HEK293T (cell line): ENCODE measurements around the gene TAF15.
A peak's percentile ranks its signal among the peaks of the same experiment; 100 is the strongest.

ENCODE experiments used
- CTCF ChIA-PET: fragments of 350-600 bp; formaldehyde crosslinking; extraction: SDS; loops from one replicate; lab custom pipeline; 2021; ENCODE audit warnings: antibody characterized with exemption, inconsistent platforms; lab: Yijun Ruan, JAX
- POLR2A ChIA-PET: fragments of 350-600 bp; formaldehyde crosslinking; extraction: SDS; loops from one replicate; lab custom pipeline; 2020; ENCODE audit warnings: antibody characterized with exemption, inconsistent platforms; lab: Yijun Ruan, JAX
- DNase-seq: peaks from one replicate; pipeline ENCODE4 v3.0.0; 2012; ENCODE audit warnings: mixed read lengths; ENCODE audit errors: extremely low spot score
- ARNT ChIP-seq: fragments of 450-650 bp; IDR thresholded peaks from 2 replicates; pipeline ENCODE4 v1.6.1; 2017; ENCODE audit warnings: mild to moderate bottlenecking
- BHLHE40 ChIP-seq: fragments of 450-650 bp; IDR thresholded peaks from 2 replicates; pipeline ENCODE4 v1.6.1; 2016; ENCODE audit warnings: mild to moderate bottlenecking, moderate library complexity, borderline replicate concordance
- CTBP1 ChIP-seq: fragments of 450-650 bp; IDR thresholded peaks from 2 replicates; pipeline ENCODE4 v1.6.1; 2016; ENCODE audit warnings: borderline replicate concordance
- ELF4 ChIP-seq: fragments of 450-650 bp; IDR thresholded peaks from 2 replicates; pipeline ENCODE4 v1.6.1; 2017; ENCODE audit warnings: antibody characterized with exemption
- FOXA1 ChIP-seq: fragments of 450-650 bp; IDR thresholded peaks from 2 replicates; pipeline ENCODE4 v1.6.1; 2016; ENCODE audit warnings: mild to moderate bottlenecking
- FOXK2 ChIP-seq: fragments of 450-650 bp; IDR thresholded peaks from 2 replicates; pipeline ENCODE4 v1.6.1; 2016; ENCODE audit warnings: mild to moderate bottlenecking
- FOXM1 ChIP-seq: fragments of 450-650 bp; IDR thresholded peaks from 2 replicates; pipeline ENCODE4 v1.6.1; 2017; ENCODE audit warnings: mild to moderate bottlenecking, borderline replicate concordance
- HDGF ChIP-seq: fragments of 450-650 bp; IDR thresholded peaks from 2 replicates; pipeline ENCODE4 v1.6.1; 2017; ENCODE audit warnings: antibody characterized with exemption, borderline replicate concordance
- L3MBTL2 ChIP-seq: fragments of 450-650 bp; conservative IDR thresholded peaks from 2 replicates; pipeline ENCODE4 v1.6.1; 2016; ENCODE audit warnings: mild to moderate bottlenecking
- LEF1 ChIP-seq: fragments of 450-650 bp; IDR thresholded peaks from 2 replicates; pipeline ENCODE4 v1.6.1; 2017; ENCODE audit warnings: mild to moderate bottlenecking, borderline replicate concordance
- NFRKB ChIP-seq: fragments of 450-650 bp; IDR thresholded peaks from 2 replicates; pipeline ENCODE4 v1.6.1; 2016; ENCODE audit warnings: mild to moderate bottlenecking, moderate library complexity
- SP1 ChIP-seq: fragments of 450-650 bp; IDR thresholded peaks from 2 replicates; pipeline ENCODE4 v1.6.1; 2017
- SUZ12 ChIP-seq: fragments of 450-650 bp; IDR thresholded peaks from 2 replicates; pipeline ENCODE4 v1.6.1; 2016; ENCODE audit warnings: mild to moderate bottlenecking
- TARDBP ChIP-seq: fragments of 450-650 bp; IDR thresholded peaks from 2 replicates; pipeline ENCODE4 v1.6.1; 2016
- ZNF384 ChIP-seq: fragments of 450-650 bp; IDR thresholded peaks from 2 replicates; pipeline ENCODE4 v1.6.1; 2016
- TF ChIP-seq, protein P1 (sequence below): fragments of 450-650 bp; IDR thresholded peaks from 2 replicates; pipeline ENCODE4 v1.6.1; 2016

TAF15 gene

DNA sequence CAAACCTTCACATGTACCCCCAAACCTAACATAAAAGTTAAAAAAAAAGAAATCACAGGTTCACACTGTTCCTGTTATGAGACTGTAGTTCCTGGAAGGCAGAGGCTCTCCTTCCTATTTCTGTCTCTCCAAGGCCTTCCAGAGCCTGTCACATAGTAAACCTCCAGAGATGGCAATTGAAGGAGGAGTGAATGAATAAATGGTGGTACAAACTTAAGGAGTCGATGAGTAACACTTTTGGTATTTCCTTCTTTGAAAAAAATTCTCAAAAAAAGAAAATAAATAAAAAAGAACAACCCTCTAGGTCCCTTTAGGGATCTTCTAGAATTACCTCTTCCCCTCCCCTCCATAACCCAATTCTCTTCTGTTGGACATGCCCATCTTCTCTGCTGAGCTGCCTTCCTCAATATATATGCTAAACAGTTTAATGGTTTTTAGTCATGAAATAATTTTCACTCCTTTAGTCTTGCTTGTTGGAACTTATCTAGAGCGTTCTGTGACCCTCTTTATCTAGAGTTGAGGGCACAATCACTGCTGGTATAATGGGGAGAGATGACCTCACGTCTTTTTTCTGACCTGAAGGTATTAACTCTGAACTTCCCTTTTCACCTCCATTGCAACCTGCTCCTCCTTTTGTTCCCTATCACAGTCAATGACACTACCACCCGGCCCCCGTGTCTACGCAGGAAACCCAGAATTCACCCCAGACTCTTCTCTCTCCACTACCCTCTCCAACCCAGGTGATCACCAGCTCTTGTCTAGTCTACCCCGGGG is 1.7 kb upstream of the TAF15 start:
- TF ChIP-seq ELF4, result no peak
- TF ChIP-seq L3MBTL2, result no peak
- no peak for TF ChIP-seq HDGF
- ChIA-PET CTCF (interaction anchor here (0.6 to 3.0 kb wide), 2 partner anchors 43 to 194 kb away, joined by 3 to 54 read pairs; no protein-coding TSS in a partner anchor), POLR2A (interaction anchor here (0.8 to 5.0 kb wide), 12 partner anchors 11 to 229 kb away, joined by 3 to 109 read pairs (median 18); partner anchors contain the start of genes C17orf50, MMP28 and PEX12)
- no peak for DNase-seq

DNA sequence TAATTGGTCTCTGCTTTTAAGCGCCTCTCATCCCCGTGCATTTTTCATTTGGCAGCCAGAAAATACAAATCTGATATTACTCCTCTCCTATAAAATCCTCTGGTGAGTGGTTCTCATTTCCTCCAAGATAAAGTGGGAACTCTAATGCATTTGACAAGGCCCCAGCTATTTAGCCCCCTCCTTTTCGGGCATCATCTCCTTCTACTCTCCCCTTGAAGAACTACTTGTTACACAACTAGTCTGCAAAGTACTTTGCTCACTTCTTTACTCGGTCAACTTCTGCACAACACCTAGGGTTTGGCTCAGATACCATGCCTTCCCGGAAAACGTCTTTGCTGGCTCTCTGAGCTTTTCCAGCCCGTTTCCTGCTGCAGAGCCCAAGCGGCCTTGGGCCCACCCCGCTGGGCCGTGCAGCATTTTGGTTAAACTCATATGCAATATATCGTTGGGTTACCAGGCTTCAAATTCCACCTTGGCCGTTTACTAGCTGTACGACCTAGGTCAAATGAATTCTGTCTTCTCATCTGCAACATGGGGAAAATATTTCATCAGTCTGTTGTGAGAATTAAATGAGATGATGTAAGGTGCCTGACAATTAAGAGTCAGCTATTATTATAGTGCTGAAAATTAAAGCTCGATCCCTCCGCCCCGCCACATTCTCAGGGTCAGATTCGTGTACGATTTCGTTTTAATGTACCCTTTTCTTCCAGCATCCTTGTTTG is 883 bp upstream of the TAF15 start:
- no peak for DNase-seq
- CTCF ChIA-PET, result interaction anchor here (0.6 to 3.0 kb wide), 7 partner anchors 12 to 893 kb away, joined by 3 to 54 read pairs (median 4); no protein-coding TSS in a partner anchor
- TF ChIP-seq SUZ12, result no peak
- TF ChIP-seq, protein P1, sequence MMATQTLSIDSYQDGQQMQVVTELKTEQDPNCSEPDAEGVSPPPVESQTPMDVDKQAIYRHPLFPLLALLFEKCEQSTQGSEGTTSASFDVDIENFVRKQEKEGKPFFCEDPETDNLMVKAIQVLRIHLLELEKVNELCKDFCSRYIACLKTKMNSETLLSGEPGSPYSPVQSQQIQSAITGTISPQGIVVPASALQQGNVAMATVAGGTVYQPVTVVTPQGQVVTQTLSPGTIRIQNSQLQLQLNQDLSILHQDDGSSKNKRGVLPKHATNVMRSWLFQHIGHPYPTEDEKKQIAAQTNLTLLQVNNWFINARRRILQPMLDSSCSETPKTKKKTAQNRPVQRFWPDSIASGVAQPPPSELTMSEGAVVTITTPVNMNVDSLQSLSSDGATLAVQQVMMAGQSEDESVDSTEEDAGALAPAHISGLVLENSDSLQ, result no peak
- TF ChIP-seq LEF1, result no peak
- no peak for TF ChIP-seq BHLHE40
- no peak for TF ChIP-seq NFRKB
- no peak for TF ChIP-seq TARDBP
- no peak for TF ChIP-seq FOXK2
- TF ChIP-seq FOXA1, result no peak
- TF ChIP-seq ARNT, result no peak
- TF ChIP-seq CTBP1, result no peak
- no peak for TF ChIP-seq SP1
- no peak for TF ChIP-seq ZNF384
- no peak for TF ChIP-seq L3MBTL2
- no peak for TF ChIP-seq ELF4
- POLR2A ChIA-PET, result interaction anchor here (0.7 to 5.0 kb wide), 38 partner anchors 10 to 702 kb away, joined by 3 to 109 read pairs (median 5); partner anchors contain the start of genes C17orf50, GAS2L2, MMP28 and PEX12

DNA sequence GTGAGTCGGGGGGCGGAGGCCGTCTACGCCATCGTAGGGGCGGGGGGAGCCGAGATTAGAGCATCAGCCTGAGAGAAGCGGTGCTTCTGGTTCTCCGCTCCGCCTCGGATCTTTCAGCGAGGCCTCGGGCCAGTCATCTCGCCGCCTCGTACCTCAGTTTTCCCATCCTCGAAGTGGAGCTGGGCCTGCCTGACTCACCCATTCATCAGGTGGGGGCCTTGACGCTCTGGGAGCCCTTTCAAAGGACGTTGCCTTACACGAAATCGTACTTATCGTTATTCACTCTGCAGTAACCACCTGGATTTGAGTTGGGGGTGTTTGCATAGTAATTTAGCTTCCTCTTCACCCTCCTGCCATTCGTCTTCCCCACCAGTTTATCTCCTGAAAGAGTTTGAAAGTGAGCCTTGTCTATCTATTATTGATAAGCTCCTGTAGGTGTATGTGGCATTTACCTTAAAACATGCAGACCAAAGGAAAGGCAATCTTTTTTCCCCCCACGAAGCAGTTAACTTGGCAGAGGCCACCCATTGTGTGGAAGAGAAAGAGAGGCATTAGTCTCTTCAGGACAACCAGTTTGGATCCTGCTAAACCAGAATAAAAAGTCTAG is 674 bp downstream of the TAF15 start:
- CTCF ChIA-PET, result interaction anchor here (1.9 kb wide), 1 partner anchor 46 kb away, joined by 9 read pairs; no protein-coding TSS in a partner anchor
- TF ChIP-seq ZNF384 (no peak), L3MBTL2 (no peak), SP1 (no peak)
- POLR2A ChIA-PET, result interaction anchor here (0.7 to 5.0 kb wide), 10 partner anchors 10 to 1583 kb away, joined by 3 to 109 read pairs (median 6); partner anchors contain the start of genes C17orf50, MMP28 and PEX12
- no peak for DNase-seq

DNA sequence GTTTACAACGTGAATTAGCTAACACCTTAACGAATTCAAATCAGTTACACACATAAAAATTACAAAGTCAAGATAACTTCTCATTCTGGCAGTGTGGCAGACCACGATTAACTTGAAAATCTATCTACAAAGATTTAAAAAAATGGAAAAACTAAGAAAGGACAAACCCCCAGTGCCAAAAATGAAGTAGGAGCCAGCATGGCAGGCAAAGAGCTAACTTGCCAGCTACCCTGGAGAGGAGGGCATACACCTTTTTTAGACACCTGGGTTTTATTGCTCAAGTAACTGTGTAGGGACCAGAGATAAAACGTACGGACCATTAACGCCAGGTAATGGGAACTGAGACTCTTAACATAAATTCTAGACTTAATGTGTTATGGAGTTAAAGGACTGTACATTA is 2.5 kb downstream of the TAF15 start:
- DNase-seq, result no peak
- TF ChIP-seq ELF4, result no peak
- TF ChIP-seq BHLHE40, result no peak
- TF ChIP-seq HDGF, result no peak
- TF ChIP-seq LEF1, result no peak
- no peak for TF ChIP-seq FOXK2
- ChIA-PET POLR2A (interaction anchor here (0.7 to 4.7 kb wide), 4 partner anchors 37 to 647 kb away, joined by 3 to 104 read pairs (median 3); no protein-coding TSS in a partner anchor), CTCF (interaction anchor here (1.9 to 2.5 kb wide), 2 partner anchors 48 kb away, joined by 9 to 12 read pairs; no protein-coding TSS in a partner anchor)

DNA sequence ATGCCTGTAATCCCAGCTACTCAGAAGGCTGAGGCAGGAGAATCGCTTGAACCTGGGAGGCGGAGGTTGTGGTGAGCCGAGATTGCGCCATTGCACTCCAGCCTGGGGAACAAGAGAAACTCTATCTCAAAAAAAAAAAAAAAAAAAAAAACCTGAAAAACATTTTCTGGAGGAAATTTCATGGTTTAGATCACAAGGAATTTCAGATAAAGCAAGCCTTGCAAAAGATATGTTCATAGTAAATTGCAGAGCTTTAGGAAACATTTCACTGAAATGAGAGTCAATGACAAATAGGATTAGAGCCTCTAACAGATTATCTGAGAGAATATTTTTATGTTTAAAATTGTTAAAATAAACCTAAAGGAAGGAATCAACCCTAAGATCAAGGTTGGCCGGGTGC is 3.2 kb downstream of the TAF15 start:
- no peak for DNase-seq
- POLR2A ChIA-PET, result interaction anchor here (0.7 kb wide), 1 partner anchor 232 kb away, joined by 3 read pairs; no protein-coding TSS in a partner anchor
- TF ChIP-seq L3MBTL2 (no peak), TARDBP (no peak), HDGF (no peak), BHLHE40 (no peak), FOXM1 (no peak), ELF4 (no peak), NFRKB (no peak), CTBP1 (no peak), ZNF384 (no peak), LEF1 (no peak), FOXA1 (no peak), SP1 (no peak), ARNT (no peak), FOXK2 (no peak)
- TF ChIP-seq, protein P1, result no peak
- CTCF ChIA-PET, result interaction anchor here (2.5 kb wide), 1 partner anchor 49 kb away, joined by 12 read pairs; no protein-coding TSS in a partner anchor

DNA sequence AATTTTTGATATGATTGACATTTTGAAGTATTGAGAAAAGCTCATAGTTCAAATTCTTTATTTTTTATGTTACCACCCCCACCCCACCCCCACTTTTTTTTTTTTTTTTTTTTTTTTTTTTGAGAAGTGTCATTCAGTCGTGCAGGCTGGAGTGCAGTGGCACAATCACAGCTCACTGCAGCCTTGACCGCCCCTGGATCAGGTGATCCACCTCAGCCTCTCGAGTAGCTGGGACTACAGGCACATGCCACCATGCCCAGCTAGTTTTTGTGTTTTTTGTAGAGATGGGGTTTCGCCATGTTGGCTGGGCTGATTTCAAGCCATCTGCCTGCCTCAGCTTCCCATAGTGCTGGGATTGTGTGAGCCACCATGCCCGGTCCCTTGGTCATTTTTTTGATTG is 7.4 kb downstream of the TAF15 start:
- DNase-seq, result no peak
- POLR2A ChIA-PET, result interaction anchor here (1.4 to 4.8 kb wide), 5 partner anchors 8 to 238 kb away, joined by 3 to 36 read pairs (median 4); partner anchors contain the start of genes PEX12 and TAF15
- 0 out of 2 replicates have a peak, but pooled peaks have one; percentile 10 for TF ChIP-seq ZNF384
- no peak for TF ChIP-seq NFRKB
- CTCF ChIA-PET, result interaction anchor here (0.6 to 2.5 kb wide), 2 partner anchors 53 to 60 kb away, joined by 4 to 15 read pairs; no protein-coding TSS in a partner anchor
